Activated naive CD4-positive, alpha-beta T cell treated with Interleukin-2 at 50 U/mL for 16 hours (primary cell): ENCODE data around the gene AOX1.
"Not testable (repeated sequence)": the region's sequence is repeated elsewhere in the genome, so short reads cannot be mapped to it uniquely, and the experiment has no call there.

Experiments
- DNase-seq: peaks from one replicate; pipeline ENCODE4 v3.0.0-alpha.2; 2020

AOX1 gene

GRCh38 chr2:200670313-200670712, 84.5 kb downstream of the AOX1 start:
- DNase-seq, result no peak

GRCh38 chr2:200670751-200671150, 84.9 kb downstream of the AOX1 start:
- DNase-seq, result no peak

GRCh38 chr2:200673191-200673590, 87.4 kb downstream of the AOX1 start:
- no peak for DNase-seq

GRCh38 chr2:200674837-200675236, 89.0 kb downstream of the AOX1 start:
- DNase-seq, result no peak

GRCh38 chr2:200677171-200677570, 91.4 kb downstream of the AOX1 start:
- DNase-seq, result no peak

- DNase-seq, result no peak
Observed at GRCh38 chr2:200677721-200678532, 92.1 kb downstream of the AOX1 start.

- DNase-seq, result no peak
Observed at GRCh38 chr2:200679127-200679526, 93.3 kb downstream of the AOX1 start.

GRCh38 chr2:200679535-200679934, 93.7 kb downstream of the AOX1 start:
- no peak for DNase-seq

- DNase-seq, result no peak
Observed at GRCh38 chr2:200681697-200682096, 95.9 kb downstream of the AOX1 start.

- not testable (repeated sequence) for DNase-seq
Observed at GRCh38 chr2:200682407-200682806, 96.6 kb downstream of the AOX1 start.

- DNase-seq, result no peak
Observed at GRCh38 chr2:200687922-200688920, 102.4 kb downstream of the AOX1 start.

GRCh38 chr2:200689115-200689514, 103.3 kb downstream of the AOX1 start:
- DNase-seq, result no peak

- no peak for DNase-seq
Observed at GRCh38 chr2:200693836-200694470, 108.1 kb downstream of the AOX1 start.

GRCh38 chr2:200695191-200695590, 109.4 kb downstream of the AOX1 start:
- no peak for DNase-seq

GRCh38 chr2:200695601-200696000, 109.8 kb downstream of the AOX1 start:
- no peak for DNase-seq

GRCh38 chr2:200698217-200698616, 112.4 kb downstream of the AOX1 start:
- DNase-seq, result no peak

- no peak for DNase-seq
Observed at GRCh38 chr2:200699310-200699709, 113.5 kb downstream of the AOX1 start.

GRCh38 chr2:200700856-200701255, 115.0 kb downstream of the AOX1 start:
- DNase-seq, result no peak

- DNase-seq, result no peak
Observed at GRCh38 chr2:200702044-200702443, 116.2 kb downstream of the AOX1 start.

- DNase-seq, result peak; percentile 71
Observed at GRCh38 chr2:200702646-200703118, 116.9 kb downstream of the AOX1 start.

GRCh38 chr2:200703127-200703925, 117.5 kb downstream of the AOX1 start:
- DNase-seq, result peak; percentile 33
